Measurements from ENCODE around the gene BTBD19. TPM values are rescaled to one million over a fixed set of nuclear protein-coding genes. Genes with fewer than 3 reads are reported as not detected.

Gene BTBD19
- total RNA-seq, 4 donors from 2014 or later: 2.6 to 7.4 (median 3.5) TPM

- H3K9me3 ChIP-seq: no peaks in the 10 kb centered on the region
- H3K27ac ChIP-seq: no peak overlapping the region
- no peak for DNase-seq
- peaks cover 0 to 42% (median 19%) of the 10 kb centered on the region in 4 donors for H3K4me1 ChIP-seq
- H3K27me3 ChIP-seq: no peaks in the 10 kb centered on the region
- no peak overlapping the region for H3K4me3 ChIP-seq
- TF ChIP-seq POLR2A (IDR thresholded peaks at IDR 0.05) (no peak), CTCF (IDR thresholded peaks at IDR 0.05) (no peak)
- peaks cover 0 to 42% (median 0%) of the 10 kb centered on the region in 3 donors for H3K36me3 ChIP-seq
Measured at GRCh38 chr1:44780583-44781121, 27.7 kb upstream of the BTBD19 start.

GRCh38 chr1:44783697-44784093, 24.6 kb upstream of the BTBD19 start:
- Histone ChIP-seq H3K27ac (peak overlapping the region in 3 of 4 donors; percentile 46 to 89 (median 56)), H3K36me3 (peaks cover 0 to 25% (median 0%) of the 10 kb centered on the region in 3 donors), H3K4me3 (peak overlapping the region; percentile 50 to 64 (median 58)), H3K27me3 (no peaks in the 10 kb centered on the region), H3K9me3 (no peaks in the 10 kb centered on the region), H3K4me1 (peaks cover 0 to 31% (median 25%) of the 10 kb centered on the region in 4 donors)
- no peak for DNase-seq
- TF ChIP-seq POLR2A (IDR thresholded peaks at IDR 0.05) (no peak), CTCF (IDR thresholded peaks at IDR 0.05) (no peak)

- no peaks in the 10 kb centered on the region for H3K9me3 ChIP-seq
- H3K4me1 ChIP-seq: peaks cover 0 to 31% (median 25%) of the 10 kb centered on the region in 4 donors
- peak overlapping the region in 3 of 4 donors; percentile 46 to 89 (median 56) for H3K27ac ChIP-seq
- peak overlapping the region; percentile 50 to 64 (median 58) for H3K4me3 ChIP-seq
- H3K27me3 ChIP-seq: no peaks in the 10 kb centered on the region
- peaks cover 0 to 18% (median 0%) of the 10 kb centered on the region in 3 donors for H3K36me3 ChIP-seq
- TF ChIP-seq POLR2A (IDR thresholded peaks at IDR 0.05) (no peak), CTCF (IDR thresholded peaks at IDR 0.05) (peak in 3 of 6 experiments; percentile 12 to 19 (median 18))
- peak in 2 of 3 donors; percentile 45 to 62 for DNase-seq
Measured at GRCh38 chr1:44784094-44785028, 24.0 kb upstream of the BTBD19 start.

GRCh38 chr1:44785029-44785380, 23.3 kb upstream of the BTBD19 start:
- Histone ChIP-seq H3K27me3 (no peaks in the 10 kb centered on the region), H3K36me3 (peaks cover 0 to 12% (median 0%) of the 10 kb centered on the region in 3 donors), H3K9me3 (no peaks in the 10 kb centered on the region), H3K27ac (peak overlapping the region in 2 of 4 donors; percentile 56 to 89), H3K4me3 (peak overlapping the region in 1 of 4 donors; percentile 64), H3K4me1 (peaks cover 0 to 31% (median 25%) of the 10 kb centered on the region in 4 donors)
- DNase-seq: no peak
- TF ChIP-seq CTCF (IDR thresholded peaks at IDR 0.05) (no peak), POLR2A (IDR thresholded peaks at IDR 0.05) (no peak)

GRCh38 chr1:44785501-44786137, 22.7 kb upstream of the BTBD19 start:
- DNase-seq: no peak
- Histone ChIP-seq H3K9me3 (no peaks in the 10 kb centered on the region), H3K27ac (peak overlapping the region in 3 of 4 donors; percentile 15 to 89 (median 52)), H3K27me3 (no peaks in the 10 kb centered on the region), H3K4me3 (peak overlapping the region; percentile 36 to 61 (median 56)), H3K4me1 (peaks cover 0 to 31% (median 25%) of the 10 kb centered on the region in 4 donors), H3K36me3 (peaks cover 0 to 9% (median 0%) of the 10 kb centered on the region in 3 donors)
- no peak for TF ChIP-seq CTCF (IDR thresholded peaks at IDR 0.05)

Measured in Peyer's patch (tissue), 4 donors.